Kidney epithelial cell (primary cell): ENCODE results near the gene ERI3. TPM values are rescaled to one million over a fixed set of nuclear protein-coding genes. Genes with fewer than 3 reads are reported as not detected.

Experiments used
- DNase-seq: peaks from one replicate; pipeline ENCODE4 v3.0.0-alpha.2; 2010; ENCODE audit warnings: low read depth
- H3K27me3 ChIP-seq: 2 replicates; pipeline ENCODE4 v1.6.0; 2011; ENCODE audit warnings: low read length; ENCODE audit not compliant: control insufficient read depth, insufficient read depth
- H3K36me3 ChIP-seq: 2 replicates; pipeline ENCODE4 v1.5.1; 2011; ENCODE audit warnings: low read length; ENCODE audit not compliant: control insufficient read depth, insufficient read depth
- H3K4me3 ChIP-seq: 2 replicates; pipeline ENCODE4 v1.5.1; 2011; ENCODE audit warnings: low read depth, mild to moderate bottlenecking, control low read depth, low read length
- CTCF ChIP-seq: IDR thresholded peaks from 2 replicates; pipeline ENCODE4 v1.5.1; 2011; ENCODE audit warnings: mild to moderate bottlenecking, moderate library complexity, low read length, control low read depth, inconsistent platforms; ENCODE audit not compliant: insufficient read depth, poor library complexity, severe bottlenecking
- total RNA-seq: library from RNA; depleted of rRNA; stranded (reverse); fragments of >200 nt; gene quantifications from 2 replicates; pipeline ENCODE4 v1.2.3, GENCODE V29; 2015

ERI3 gene
- total RNA-seq, 1 donor from 2014 or later = 64.8 TPM

GRCh38 chr1:44288883-44289282 lies 66.2 kb downstream of the ERI3 start:
- DNase-seq = no peak
- no peaks in the 10 kb centered on the region for H3K27me3 ChIP-seq
- H3K4me3 ChIP-seq = no peak overlapping the region
- no peak for TF ChIP-seq CTCF
- peaks cover 1% of the 10 kb centered on the region for H3K36me3 ChIP-seq

GRCh38 chr1:44284184-44284583 lies 70.9 kb downstream of the ERI3 start:
- TF ChIP-seq CTCF = no peak
- no peak for DNase-seq
- Histone ChIP-seq H3K36me3 (peaks cover 1% of the 10 kb centered on the region), H3K27me3 (no peaks in the 10 kb centered on the region), H3K4me3 (no peak overlapping the region)

DNA sequence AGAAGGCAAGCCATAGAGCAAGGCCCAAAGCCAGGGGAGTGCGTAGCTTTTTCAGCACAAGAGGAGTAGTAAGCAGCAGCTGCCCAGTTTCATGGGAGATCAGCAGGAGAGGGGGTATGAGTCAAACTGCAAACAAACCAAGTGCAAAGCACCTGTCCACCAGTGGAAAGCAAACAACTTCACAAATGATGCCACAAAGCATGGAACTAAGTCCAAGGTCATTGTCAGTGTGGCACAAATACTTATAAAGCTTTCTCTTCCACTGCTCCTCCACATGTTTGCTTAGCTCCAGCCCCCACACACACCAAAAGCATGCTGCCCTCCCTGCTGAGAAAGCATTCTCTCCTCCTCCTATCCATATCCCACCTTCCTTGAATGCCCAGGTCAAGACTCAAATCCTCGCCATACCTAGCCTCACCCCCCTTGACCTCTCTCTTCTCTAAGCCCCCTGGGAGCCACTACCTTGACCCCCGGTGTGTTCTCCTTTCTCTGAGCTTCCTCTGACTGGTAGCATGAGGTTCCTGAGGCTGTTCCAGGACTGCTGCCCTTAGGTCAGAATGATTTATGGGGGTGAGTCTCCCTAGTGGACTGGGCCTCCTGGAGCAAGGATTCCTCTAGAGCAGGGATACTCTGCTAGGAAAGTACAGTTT lies 71.4 kb downstream of the ERI3 start:
- Histone ChIP-seq H3K27me3 (no peaks in the 10 kb centered on the region), H3K36me3 (peaks cover 1% of the 10 kb centered on the region), H3K4me3 (no peak overlapping the region)
- no peak for DNase-seq
- TF ChIP-seq CTCF = no peak

DNA sequence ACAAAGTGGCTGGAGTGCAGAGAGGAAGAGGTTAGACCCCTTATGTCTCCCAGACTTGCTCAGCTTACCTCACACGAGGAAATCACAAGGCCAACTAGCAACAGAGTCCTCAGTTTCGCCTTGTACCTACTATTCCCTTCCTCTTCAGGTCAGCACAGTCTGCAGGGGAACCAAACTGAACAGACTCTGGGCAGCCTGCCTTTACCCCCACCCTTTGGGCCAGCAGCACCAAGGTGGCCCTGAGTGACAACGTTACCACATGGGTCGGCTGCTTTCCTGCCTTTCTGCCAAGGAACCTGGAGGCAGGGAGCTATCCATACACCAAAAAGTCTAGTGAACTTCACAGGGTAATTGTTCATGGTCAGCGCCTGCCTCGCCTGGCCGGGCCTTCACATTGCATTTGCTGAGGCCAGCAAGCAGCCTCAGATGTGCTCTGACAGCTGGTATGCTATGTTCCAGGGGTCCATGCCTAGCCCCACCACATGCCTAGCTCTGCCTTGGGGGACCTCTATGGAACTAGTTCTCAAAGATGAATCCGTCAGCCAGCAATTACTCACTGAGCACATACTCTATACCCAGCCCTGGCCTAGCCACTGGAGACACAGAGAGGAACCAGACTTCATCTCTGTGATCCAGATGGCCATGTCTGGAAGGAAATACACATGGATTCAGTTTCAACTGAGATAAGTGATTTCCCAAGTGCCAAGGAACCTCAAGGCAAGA lies 72.2 kb downstream of the ERI3 start:
- Histone ChIP-seq H3K36me3 (peaks cover 1% of the 10 kb centered on the region), H3K27me3 (no peaks in the 10 kb centered on the region), H3K4me3 (no peak overlapping the region)
- no peak for TF ChIP-seq CTCF
- DNase-seq = no peak

- no peak overlapping the region for H3K4me3 ChIP-seq
- TF ChIP-seq CTCF = no peak
- H3K27me3 ChIP-seq = no peaks in the 10 kb centered on the region
- no peak for DNase-seq
- peaks cover 1% of the 10 kb centered on the region for H3K36me3 ChIP-seq
These were observed 72.9 kb downstream of the ERI3 start for GRCh38 chr1:44281962-44282703.
